Upper lobe of left lung (tissue), 6 donors: Measurements from ENCODE around the gene USP10. TPM values are rescaled to one million over a fixed set of nuclear protein-coding genes. Genes with fewer than 3 reads are reported as not detected.

Experiments used
- ATAC-seq, 2 donors: fragments of 200-7000 bp; cut with Tn5 transposase; one replicate each; pipeline ENCODE4 v1.9.1; 2022; ENCODE audit warnings: mild to moderate bottlenecking in 2 of 2, moderate library complexity in 2 of 2; ENCODE audit not compliant: low FRiP score in 2 of 2
- DNase-seq, 2 donors: peaks; one replicate each; pipeline ENCODE4 v3.0.0-alpha.2; 2019 to 2020
- H3K27ac ChIP-seq, 4 donors: fragments of 200-600 bp; sonication (generic); one replicate each; pipeline ENCODE4 v1.5.1; 2016 to 2019
- H3K27me3 ChIP-seq, 4 donors: fragments of 200-600 bp; sonication (generic); one replicate each; pipeline ENCODE4 v1.5.1; 2017 to 2019
- H3K36me3 ChIP-seq, 4 donors: fragments of 200-600 bp; sonication (generic); one replicate each; pipeline ENCODE4 v1.5.1; 2016 to 2019
- H3K4me1 ChIP-seq, 4 donors: fragments of 200-600 bp; sonication (generic); one replicate each; pipeline ENCODE4 v1.5.1; 2018 to 2019
- H3K4me3 ChIP-seq, 4 donors: fragments of 200-600 bp; sonication (generic); one replicate each; pipeline ENCODE4 v1.5.1; 2017 to 2019; ENCODE audit warnings: mild to moderate bottlenecking in 2 of 4, moderate library complexity in 1 of 4
- H3K9me3 ChIP-seq, 4 donors: fragments of 200-600 bp; sonication (generic); one replicate each; pipeline ENCODE4 v1.5.1; 2018 to 2019
- CTCF ChIP-seq, 6 experiments: fragments of 450-650 bp in 4 of 6; fragments of 200-600 bp in 2 of 6; sonication (generic) in 2 of 6; IDR thresholded peaks; one replicate each; pipeline ENCODE4 v1.5.1; 2016 to 2019; ENCODE audit warnings: antibody characterized with exemption in 6 of 6
- EP300 ChIP-seq, 4 donors: sonication (generic); formaldehyde crosslinking; IDR thresholded peaks; one replicate each; pipeline ENCODE4 v1.5.1; 2017; ENCODE audit warnings: antibody characterized with exemption in 4 of 4, control low read depth in 2 of 4
- POLR2A ChIP-seq, 4 donors: fragments of 450-650 bp; IDR thresholded peaks; one replicate each; pipeline ENCODE4 v1.5.1; 2016 to 2017; ENCODE audit warnings: antibody characterized with exemption in 4 of 4, mild to moderate bottlenecking in 2 of 4
- POLR2AphosphoS5 ChIP-seq, 2 donors: sonication (generic); formaldehyde crosslinking; IDR thresholded peaks; one replicate each; pipeline ENCODE4 v1.5.1; 2017; ENCODE audit warnings: antibody characterized with exemption in 2 of 2
- WGBS, 2 donors: methylation state at CpG; one replicate each; pipeline ENCODE4 v1.1.5; 2017 to 2018; 5-methylcytosine and 5-hydroxymethylcytosine counted together
- total RNA-seq, 6 donors: library from RNA; depleted of rRNA in 4 of 6; stranded (reverse); fragments of >200 nt in 4 of 6; gene quantifications; one replicate each; pipeline versions ENCODE4 v1.1.0 to v1.2.1, GENCODE V29; 2016 to 2021
- donor health status: DM: no; HTN: no; CAD: no; lungs with moderate emphysema.
- donor health status: DM: no; HTN: yes; CAD: no; lungs with severe emphysema.

The USP10 gene
- total RNA-seq, 6 donors from 2014 or later = 40.9 to 64.7 (median 51.5) TPM

GRCh38 chr16:84782846-84783245, 83.0 kb downstream of the USP10 start:
- no peaks in the 10 kb centered on the region for H3K27me3 ChIP-seq
- TF ChIP-seq POLR2A (IDR thresholded peaks at IDR 0.05) (no peak), CTCF (IDR thresholded peaks at IDR 0.05) (no peak), EP300 (IDR thresholded peaks at IDR 0.05) (no peak), POLR2AphosphoS5 (IDR thresholded peaks at IDR 0.05) (no peak)
- 75 to 90% methylated on average over 2 of the region's 2 CpGs for WGBS, 2 donors
- peaks cover 0 to 17% (median 6%) of the 10 kb centered on the region in 4 donors for H3K4me1 ChIP-seq
- peaks cover 5 to 24% (median 12%) of the 10 kb centered on the region in 4 donors for H3K36me3 ChIP-seq
- no peak overlapping the region for H3K4me3 ChIP-seq
- no peaks in the 10 kb centered on the region for H3K9me3 ChIP-seq
- no peak overlapping the region for H3K27ac ChIP-seq
- no peak for DNase-seq
- no peak for ATAC-seq

GRCh38 chr16:84785843-84786581, 86.2 kb downstream of the USP10 start:
- no peaks in the 10 kb centered on the region for H3K9me3 ChIP-seq
- no peak for DNase-seq
- H3K36me3 ChIP-seq = no peaks in the 10 kb centered on the region
- H3K4me3 ChIP-seq = no peak overlapping the region
- 46 to 50% methylated on average over 11 of the region's 11 CpGs for WGBS, 2 donors
- peak in 1 of 2 donors; percentile 63 for ATAC-seq
- no peak for TF ChIP-seq POLR2A (IDR thresholded peaks at IDR 0.05)
- TF ChIP-seq POLR2AphosphoS5 (IDR thresholded peaks at IDR 0.05) = no peak
- no peak for TF ChIP-seq EP300 (IDR thresholded peaks at IDR 0.05)
- no peak for TF ChIP-seq CTCF (IDR thresholded peaks at IDR 0.05)
- no peak overlapping the region for H3K27ac ChIP-seq
- H3K4me1 ChIP-seq = peaks cover 0 to 17% (median 6%) of the 10 kb centered on the region in 4 donors
- no peaks in the 10 kb centered on the region for H3K27me3 ChIP-seq

GRCh38 chr16:84786605-84787262, 86.9 kb downstream of the USP10 start:
- DNase-seq (no peak), ATAC-seq (peak; percentile 10 to 66)
- H3K27me3 ChIP-seq = no peaks in the 10 kb centered on the region
- H3K4me1 ChIP-seq = peaks cover 0 to 17% (median 6%) of the 10 kb centered on the region in 4 donors
- no peaks in the 10 kb centered on the region for H3K36me3 ChIP-seq
- no peak for TF ChIP-seq EP300 (IDR thresholded peaks at IDR 0.05)
- no peak for TF ChIP-seq POLR2AphosphoS5 (IDR thresholded peaks at IDR 0.05)
- TF ChIP-seq POLR2A (IDR thresholded peaks at IDR 0.05) = no peak
- TF ChIP-seq CTCF (IDR thresholded peaks at IDR 0.05) = no peak
- H3K4me3 ChIP-seq = no peak overlapping the region
- 71 to 87% methylated on average over 5 of the region's 13 CpGs for WGBS, 2 donors
- H3K9me3 ChIP-seq = no peaks in the 10 kb centered on the region
- H3K27ac ChIP-seq = no peak overlapping the region

GRCh38 chr16:84787263-84787622, 87.4 kb downstream of the USP10 start:
- H3K9me3 ChIP-seq = no peaks in the 10 kb centered on the region
- TF ChIP-seq POLR2AphosphoS5 (IDR thresholded peaks at IDR 0.05) = no peak
- TF ChIP-seq EP300 (IDR thresholded peaks at IDR 0.05) = no peak
- no peak for TF ChIP-seq CTCF (IDR thresholded peaks at IDR 0.05)
- TF ChIP-seq POLR2A (IDR thresholded peaks at IDR 0.05) = no peak
- no peak overlapping the region for H3K4me3 ChIP-seq
- peaks cover 0 to 17% (median 6%) of the 10 kb centered on the region in 4 donors for H3K4me1 ChIP-seq
- DNase-seq (no peak), ATAC-seq (no peak)
- no peaks in the 10 kb centered on the region for H3K36me3 ChIP-seq
- no peak overlapping the region for H3K27ac ChIP-seq
- H3K27me3 ChIP-seq = no peaks in the 10 kb centered on the region
- 60 to 69% methylated on average over 5 of the region's 5 CpGs for whole genome bisulfite sequencing, 2 donors
